Astrocyte (in vitro differentiated cells and primary cell): ENCODE results near the gene UNC50. TPM values are rescaled to one million over a fixed set of nuclear protein-coding genes. Genes with fewer than 3 reads are reported as not detected.

Source experiments
- DNase-seq: peaks from one replicate; pipeline ENCODE4 v3.0.0-alpha.2; 2010; ENCODE audit warnings: low read depth
- FAIRE-seq: peaks from 2 replicates; lab custom pipeline; 2011; peaks lifted over from hg19 to GRCh38; lab: Jason Lieb, UNC
- H2AFZ ChIP-seq: 2 replicates; pipeline ENCODE4 v1.6.0; 2012; ENCODE audit warnings: low read depth, low read length, inconsistent platforms
- H3K27ac ChIP-seq: 2 replicates; pipeline ENCODE4 v1.5.1; 2011; ENCODE audit warnings: low read depth, low read length, inconsistent platforms
- H3K27me3 ChIP-seq: 2 replicates; pipeline ENCODE4 v1.6.0; 2011; ENCODE audit warnings: low read length, inconsistent platforms; ENCODE audit not compliant: insufficient read depth
- H3K36me3 ChIP-seq: 2 replicates; pipeline ENCODE4 v1.5.1; 2011; ENCODE audit warnings: low read length, inconsistent platforms; ENCODE audit not compliant: insufficient read depth
- H3K4me1 ChIP-seq: 2 replicates; pipeline ENCODE4 v1.5.1; 2011; ENCODE audit warnings: low read length, inconsistent platforms; ENCODE audit not compliant: insufficient read depth
- H3K4me2 ChIP-seq: 2 replicates; pipeline ENCODE4 v1.6.0; 2012; ENCODE audit warnings: low read length, inconsistent platforms
- H3K4me3 ChIP-seq: 2 replicates; pipeline ENCODE4 v1.5.1; 2011; ENCODE audit warnings: low read depth, mild to moderate bottlenecking, low read length, inconsistent platforms; ENCODE audit not compliant: insufficient read depth
- H3K79me2 ChIP-seq: 2 replicates; pipeline ENCODE4 v1.6.0; 2012; ENCODE audit warnings: mild to moderate bottlenecking, low read length, inconsistent platforms; ENCODE audit not compliant: insufficient read depth
- H3K9ac ChIP-seq: 2 replicates; pipeline ENCODE4 v1.6.0; 2012; ENCODE audit warnings: mild to moderate bottlenecking, low read length, inconsistent platforms
- H3K9me3 ChIP-seq: 2 replicates; pipeline ENCODE4 v1.5.1; 2012; ENCODE audit warnings: low read depth, mild to moderate bottlenecking, low read length, inconsistent platforms; ENCODE audit not compliant: insufficient read depth
- H4K20me1 ChIP-seq: 2 replicates; pipeline ENCODE4 v1.6.0; 2012; ENCODE audit warnings: low read length, inconsistent platforms; ENCODE audit not compliant: insufficient read depth
- H3K27ac Mint-ChIP-seq: one replicate; pipeline ENCODE4 v1.8.0; 2021; ENCODE audit warnings: mild to moderate bottlenecking, mixed read lengths; ENCODE audit not compliant: unreplicated experiment
- H3K27me3 Mint-ChIP-seq: one replicate; pipeline ENCODE4 v1.8.0; 2021; ENCODE audit warnings: low read depth, mixed read lengths; ENCODE audit not compliant: unreplicated experiment
- H3K36me3 Mint-ChIP-seq: one replicate; pipeline ENCODE4 v1.8.0; 2021; ENCODE audit warnings: low read depth, mixed read lengths; ENCODE audit not compliant: unreplicated experiment
- H3K4me1 Mint-ChIP-seq: one replicate; pipeline ENCODE4 v1.8.0; 2021; ENCODE audit warnings: low read depth, mixed read lengths; ENCODE audit not compliant: unreplicated experiment
- H3K4me3 Mint-ChIP-seq: one replicate; pipeline ENCODE4 v1.8.0; 2021; ENCODE audit warnings: mild to moderate bottlenecking, moderate library complexity, mixed read lengths; ENCODE audit not compliant: unreplicated experiment
- H3K9me3 Mint-ChIP-seq: one replicate; pipeline ENCODE4 v1.8.0; 2021; ENCODE audit warnings: mild to moderate bottlenecking, mixed read lengths; ENCODE audit not compliant: unreplicated experiment
- EZH2 ChIP-seq: IDR thresholded peaks from 2 replicates; pipeline ENCODE4 v1.6.1; 2012; ENCODE audit warnings: mild to moderate bottlenecking, low read length, inconsistent platforms; ENCODE audit not compliant: insufficient read depth
- total RNA-seq: library from RNA; stranded (reverse); gene quantifications from 2 replicates; pipeline ENCODE4 v1.2.1, GENCODE V29; 2021
- TF ChIP-seq, protein P1 (sequence below): IDR thresholded peaks from 2 replicates; pipeline ENCODE4 v1.5.1; 2011; ENCODE audit warnings: low read depth, mild to moderate bottlenecking, inconsistent platforms, low read length, moderate library complexity; ENCODE audit not compliant: insufficient read depth

UNC50 gene
- total RNA-seq, 1 donor from 2014 or later: 26.8 TPM

DNA sequence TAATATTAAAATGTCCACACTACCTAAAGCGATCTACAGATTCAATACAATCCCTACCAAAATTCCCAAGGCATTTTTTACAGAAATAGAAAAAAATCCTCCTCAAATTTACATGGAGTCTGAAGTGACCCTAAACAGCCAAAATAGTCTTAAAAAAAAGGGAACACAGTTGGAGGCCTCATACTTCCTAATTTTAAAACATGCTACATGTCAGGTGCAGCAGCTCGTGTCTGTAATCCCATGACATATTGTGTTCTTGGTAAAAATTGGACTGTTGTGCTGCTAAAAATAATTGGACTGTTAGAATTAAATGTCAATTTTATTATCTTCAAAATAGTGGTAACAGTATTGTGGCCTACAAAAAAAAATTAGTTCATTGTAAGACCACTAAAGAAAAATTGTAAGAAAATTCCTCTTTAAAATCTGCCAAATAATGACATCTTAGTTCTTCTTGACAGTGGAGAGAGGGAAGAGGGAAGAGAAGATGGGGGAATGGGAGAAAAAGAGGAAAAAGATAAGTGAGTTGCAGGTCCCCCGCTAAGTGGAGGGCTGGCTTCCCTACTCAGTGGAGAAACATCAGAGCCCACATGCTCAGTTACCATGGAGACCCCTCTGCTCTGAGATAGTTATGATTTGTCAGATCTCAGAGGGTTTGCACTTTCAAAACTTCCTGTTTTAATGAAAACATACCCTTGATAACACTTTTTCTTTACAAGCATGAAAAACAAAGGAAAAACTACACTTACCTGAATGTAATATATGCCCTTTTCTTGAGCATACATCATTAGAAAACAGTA, 46.5 kb downstream of the UNC50 start:
- Mint-ChIP-seq H3K36me3 (no peaks in the 10 kb centered on the region), H3K4me1 (peaks cover 2% of the 10 kb centered on the region), H3K27me3 (no peaks in the 10 kb centered on the region), H3K27ac (no peak overlapping the region), H3K9me3 (peaks cover 2% of the 10 kb centered on the region), H3K4me3 (no peak overlapping the region)
- H3K27ac ChIP-seq: no peak overlapping the region
- no peak for FAIRE-seq
- H3K4me2 ChIP-seq: no peak overlapping the region
- no peaks in the 10 kb centered on the region for H3K27me3 ChIP-seq
- H4K20me1 ChIP-seq: no peaks in the 10 kb centered on the region
- no peaks in the 10 kb centered on the region for H3K9me3 ChIP-seq
- no peaks in the 10 kb centered on the region for H3K79me2 ChIP-seq
- no peak overlapping the region for H2AFZ ChIP-seq
- TF ChIP-seq, protein P1, sequence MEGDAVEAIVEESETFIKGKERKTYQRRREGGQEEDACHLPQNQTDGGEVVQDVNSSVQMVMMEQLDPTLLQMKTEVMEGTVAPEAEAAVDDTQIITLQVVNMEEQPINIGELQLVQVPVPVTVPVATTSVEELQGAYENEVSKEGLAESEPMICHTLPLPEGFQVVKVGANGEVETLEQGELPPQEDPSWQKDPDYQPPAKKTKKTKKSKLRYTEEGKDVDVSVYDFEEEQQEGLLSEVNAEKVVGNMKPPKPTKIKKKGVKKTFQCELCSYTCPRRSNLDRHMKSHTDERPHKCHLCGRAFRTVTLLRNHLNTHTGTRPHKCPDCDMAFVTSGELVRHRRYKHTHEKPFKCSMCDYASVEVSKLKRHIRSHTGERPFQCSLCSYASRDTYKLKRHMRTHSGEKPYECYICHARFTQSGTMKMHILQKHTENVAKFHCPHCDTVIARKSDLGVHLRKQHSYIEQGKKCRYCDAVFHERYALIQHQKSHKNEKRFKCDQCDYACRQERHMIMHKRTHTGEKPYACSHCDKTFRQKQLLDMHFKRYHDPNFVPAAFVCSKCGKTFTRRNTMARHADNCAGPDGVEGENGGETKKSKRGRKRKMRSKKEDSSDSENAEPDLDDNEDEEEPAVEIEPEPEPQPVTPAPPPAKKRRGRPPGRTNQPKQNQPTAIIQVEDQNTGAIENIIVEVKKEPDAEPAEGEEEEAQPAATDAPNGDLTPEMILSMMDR: no peak
- TF ChIP-seq EZH2: no peak
- H3K9ac ChIP-seq: no peak overlapping the region
- H3K4me1 ChIP-seq: no peaks in the 10 kb centered on the region
- no peak overlapping the region for H3K4me3 ChIP-seq
- no peaks in the 10 kb centered on the region for H3K36me3 ChIP-seq
- DNase-seq: no peak

DNA sequence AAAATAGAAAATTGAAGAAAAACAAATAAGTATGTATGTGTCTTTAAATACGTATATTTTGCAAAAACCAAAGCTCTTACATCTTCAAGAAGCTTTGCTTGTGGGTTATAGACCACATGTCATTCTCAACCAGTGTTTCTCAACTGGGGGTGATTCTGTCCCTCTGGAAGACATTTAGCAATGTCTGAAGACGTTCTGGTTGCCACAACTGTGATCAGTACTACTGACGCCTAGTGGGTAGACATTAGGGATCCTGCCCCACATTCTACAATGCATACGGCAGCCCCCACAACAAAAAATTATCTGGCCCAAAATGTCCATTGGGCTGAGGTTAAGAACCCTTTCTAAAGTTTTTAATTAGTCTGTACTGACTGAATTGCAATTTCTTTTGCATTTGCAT, 48.4 kb downstream of the UNC50 start:
- H3K4me3 Mint-ChIP-seq: no peak overlapping the region
- H3K9me3 Mint-ChIP-seq: peaks cover 7% of the 10 kb centered on the region
- Histone ChIP-seq H3K9me3 (no peaks in the 10 kb centered on the region), H3K4me1 (no peaks in the 10 kb centered on the region), H4K20me1 (no peaks in the 10 kb centered on the region), H2AFZ (no peak overlapping the region), H3K27ac (no peak overlapping the region), H3K9ac (no peak overlapping the region), H3K36me3 (no peaks in the 10 kb centered on the region), H3K79me2 (no peaks in the 10 kb centered on the region), H3K4me3 (no peak overlapping the region), H3K4me2 (no peak overlapping the region), H3K27me3 (no peaks in the 10 kb centered on the region)
- DNase-seq: no peak
- H3K4me1 Mint-ChIP-seq: peaks cover 2% of the 10 kb centered on the region
- H3K36me3 Mint-ChIP-seq: no peaks in the 10 kb centered on the region
- no peak overlapping the region for H3K27ac Mint-ChIP-seq
- TF ChIP-seq, protein P1: no peak
- no peak for TF ChIP-seq EZH2
- FAIRE-seq: no peak
- no peaks in the 10 kb centered on the region for H3K27me3 Mint-ChIP-seq
